Measurements from ENCODE around the gene PPP4R4. TPM values are rescaled to one million over a fixed set of nuclear protein-coding genes. Genes with fewer than 3 reads are reported as not detected.

The PPP4R4 gene
- total and polyA plus RNA-seq, 2 experiments from 2014 or later: 3.0 to 11.1 TPM

GRCh38 chr14:94322648-94323570 lies 148.8 kb downstream of the PPP4R4 start, which contains the start of gene SERPINA6:
Gene SERPINA6 (minus strand): TSS chr14:94323336. CDS start chr14:94314648, 8,688 bp downstream.
- no peaks in the 10 kb centered on the region for H3K4me1 ChIP-seq (ENCODE audit: insufficient read depth)
- DNase-seq (ENCODE audit: low spot score) (no peak), ATAC-seq (no peak)
- no peaks in the 10 kb centered on the region for H3K27me3 ChIP-seq (ENCODE audit: insufficient read depth)
- Mint-ChIP-seq H3K4me1 (peaks cover 6% of the 10 kb centered on the region; the same call in 2 of the 3 replicates), H3K9me3 (no peaks in the 10 kb centered on the region), H3K4me3 (no peak within 1 kb of the TSS), H3K27me3 (ENCODE audit: insufficient read depth, low read depth, poor library complexity) (peaks cover 6% of the 10 kb centered on the region), H3K36me3 (ENCODE audit: low read depth) (no peaks in the 10 kb centered on the region), H3K27ac (no peak within 1 kb of the TSS)
- no peaks in the 10 kb centered on the region for H3K9me2 ChIP-seq (ENCODE audit: insufficient read depth)
- H2AFZ ChIP-seq: peak within 1 kb of the TSS; percentile 56; the same call in 1 of the 2 replicates
- TF ChIP-seq JUNB (IDR thresholded peaks at IDR 0.05; ENCODE audit: unreplicated experiment) (no peak), REST (IDR thresholded peaks at IDR 0.05; ENCODE audit: unreplicated experiment) (no peak)
- no peaks in the 10 kb centered on the region for H3F3A ChIP-seq (replicated peaks; ENCODE audit: low read depth)
- H3K4me2 ChIP-seq: no peak within 1 kb of the TSS
- no peak within 1 kb of the TSS for H3K27ac ChIP-seq (ENCODE audit: low read depth)
- H3K36me3 ChIP-seq (ENCODE audit: insufficient read depth): no peaks in the 10 kb centered on the region
- no peaks in the 10 kb centered on the region for H3K79me2 ChIP-seq (replicated peaks; ENCODE audit: insufficient read depth)
- H4K20me1 ChIP-seq (replicated peaks; ENCODE audit: insufficient read depth): no peaks in the 10 kb centered on the region
- H3K4me3 ChIP-seq: no peak within 1 kb of the TSS

GRCh38 chr14:94328196-94328595 lies 154.1 kb downstream of the PPP4R4 start:
- H3F3A ChIP-seq (replicated peaks; ENCODE audit: low read depth): no peaks in the 10 kb centered on the region
- no peak for ATAC-seq
- H3K4me1 ChIP-seq (ENCODE audit: insufficient read depth): no peaks in the 10 kb centered on the region
- H3K79me2 ChIP-seq (replicated peaks; ENCODE audit: insufficient read depth): no peaks in the 10 kb centered on the region
- Mint-ChIP-seq H3K4me1 (peaks cover 6% of the 10 kb centered on the region; the same call in 2 of the 3 replicates), H3K36me3 (ENCODE audit: low read depth) (no peaks in the 10 kb centered on the region), H3K27ac (no peak overlapping the region), H3K4me3 (no peak overlapping the region), H3K9me3 (no peaks in the 10 kb centered on the region), H3K27me3 (ENCODE audit: insufficient read depth, low read depth, poor library complexity) (peaks cover 6% of the 10 kb centered on the region)
- H3K36me3 ChIP-seq (ENCODE audit: insufficient read depth): no peaks in the 10 kb centered on the region
- H4K20me1 ChIP-seq (replicated peaks; ENCODE audit: insufficient read depth): no peaks in the 10 kb centered on the region
- H3K27me3 ChIP-seq (ENCODE audit: insufficient read depth): no peaks in the 10 kb centered on the region
- no peak overlapping the region for H3K27ac ChIP-seq (ENCODE audit: low read depth)
- no peaks in the 10 kb centered on the region for H3K9me2 ChIP-seq (ENCODE audit: insufficient read depth)
- H3K4me3 ChIP-seq: no peak overlapping the region
- no peak overlapping the region for H2AFZ ChIP-seq
- H3K4me2 ChIP-seq: no peak overlapping the region
- DNase-seq (ENCODE audit: low spot score): no peak
- TF ChIP-seq CTCF (conservative IDR thresholded peaks at IDR 0.05; ENCODE audit: low read depth in 2 of 2) (no peak), ZNF114 (CRISPR knock-in tag; IDR thresholded peaks at IDR 0.05) (no peak), EZH2phosphoT487 (IDR thresholded peaks at IDR 0.05; ENCODE audit: unreplicated experiment) (no peak), ZNF462 (CRISPR knock-in tag; IDR thresholded peaks at IDR 0.05) (no peak)

Measured in GM23338 (cell line).